ENCODE results near the gene CD46.
"Not testable (repeated sequence)": the region's sequence is repeated elsewhere in the genome, so short reads cannot be mapped to it uniquely, and the experiment has no call there.

DNA sequence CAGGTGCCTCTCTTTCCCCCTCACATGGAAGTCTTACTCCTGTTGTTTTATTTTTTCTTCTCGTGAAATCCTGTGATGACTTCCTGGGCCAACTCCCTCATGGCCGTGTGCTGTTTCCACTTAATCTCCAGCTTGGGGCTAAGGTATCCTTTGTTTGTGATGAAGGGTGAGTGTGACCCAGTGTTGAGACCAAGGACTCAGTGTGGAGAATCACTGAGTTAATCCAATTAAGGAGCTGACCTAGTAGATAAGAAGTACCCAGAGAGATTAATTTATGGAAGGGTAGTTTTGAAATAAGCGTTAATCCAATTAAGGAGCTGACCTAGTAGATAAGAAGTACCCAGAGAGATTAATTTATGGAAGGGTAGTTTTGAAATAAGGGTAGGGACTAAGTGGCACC is 39.2 kb upstream of the CD46 start:
- not testable (repeated sequence) for TF ChIP-seq CTCF (IDR thresholded peaks at IDR 0.05; ENCODE audit: insufficient read depth, low read length, poor library complexity, severe bottlenecking); EZH2phosphoT487 (conservative IDR thresholded peaks at IDR 0.05; ENCODE audit: low read length)

Data from SU-DHL-6 (cell line).